ENCODE measurements around the gene SAP130.

The SAP130 gene

GRCh38 chr2:128026448-128027277 is 1.2 kb downstream of the SAP130 start:
- TF ChIP-seq CTCF (conservative IDR thresholded peaks at IDR 0.05; ENCODE audit: low read depth, low read length), result no peak
- DNase-seq (ENCODE audit: low read depth), result no peak
- peak overlapping the region; percentile 91 for H3K4me3 ChIP-seq (ENCODE audit: low read length)

- DNase-seq (ENCODE audit: low read depth), result no peak
- no peak for TF ChIP-seq CTCF (conservative IDR thresholded peaks at IDR 0.05; ENCODE audit: low read depth, low read length)
- H3K4me3 ChIP-seq (ENCODE audit: low read length), result no peak overlapping the region
Measured at GRCh38 chr2:128024816-128025215, 3.0 kb downstream of the SAP130 start.

- no peak for DNase-seq (ENCODE audit: low read depth)
- no peak overlapping the region for H3K4me3 ChIP-seq (ENCODE audit: low read length)
- TF ChIP-seq CTCF (conservative IDR thresholded peaks at IDR 0.05; ENCODE audit: low read depth, low read length), result no peak
Measured at GRCh38 chr2:128017561-128017960, 10.3 kb downstream of the SAP130 start.

- DNase-seq (ENCODE audit: low read depth), result no peak
- no peak for TF ChIP-seq CTCF (conservative IDR thresholded peaks at IDR 0.05; ENCODE audit: low read depth, low read length)
- H3K4me3 ChIP-seq (ENCODE audit: low read length), result no peak overlapping the region
Measured at GRCh38 chr2:128016620-128017019, 11.2 kb downstream of the SAP130 start.

- TF ChIP-seq CTCF (conservative IDR thresholded peaks at IDR 0.05; ENCODE audit: low read depth, low read length), result no peak
Measured at GRCh38 chr2:128012698-128013097, 15.2 kb downstream of the SAP130 start.

GRCh38 chr2:128008074-128008672 is 19.7 kb downstream of the SAP130 start:
- no peak overlapping the region for H3K4me3 ChIP-seq (ENCODE audit: low read length)
- no peak for TF ChIP-seq CTCF (conservative IDR thresholded peaks at IDR 0.05; ENCODE audit: low read depth, low read length)
- no peak for DNase-seq (ENCODE audit: low read depth)

More at GRCh38 chr2:128012698-128013097, 15.2 kb downstream of the SAP130 start:
- H3K4me3 ChIP-seq (ENCODE audit: low read length), result no peak overlapping the region
- no peak for DNase-seq (ENCODE audit: low read depth)

- no peak overlapping the region for H3K4me3 ChIP-seq (ENCODE audit: low read length)
- TF ChIP-seq CTCF (conservative IDR thresholded peaks at IDR 0.05; ENCODE audit: low read depth, low read length), result no peak
- DNase-seq (ENCODE audit: low read depth), result no peak
Measured at GRCh38 chr2:128004509-128004908, 23.4 kb downstream of the SAP130 start.
